ENCODE measurements around the gene KATNAL2. TPM values are rescaled to one million over a fixed set of nuclear protein-coding genes. Genes with fewer than 3 reads are reported as not detected.

KATNAL2 gene
- total RNA-seq, 1 experiment from 2014 or later = 21.7 TPM

DNA sequence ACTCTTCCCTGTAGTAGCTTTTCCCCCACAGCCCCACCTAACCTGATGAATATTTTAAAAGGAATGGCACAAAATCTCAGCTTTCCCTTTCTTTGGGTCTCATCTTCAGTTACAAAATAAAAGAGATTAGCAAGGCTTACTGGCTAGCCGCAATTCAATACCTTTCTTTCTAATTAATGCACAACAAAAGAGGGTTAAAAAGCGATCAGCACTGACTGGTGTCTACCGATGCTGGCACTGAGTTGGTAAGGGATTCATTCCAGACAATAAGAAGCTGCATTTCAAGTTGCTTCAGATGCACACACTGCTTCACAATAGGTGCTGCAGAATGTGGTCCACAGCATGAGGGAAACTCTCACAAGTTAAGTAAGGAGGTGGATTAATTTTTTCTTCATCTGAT, 191.0 kb downstream of the KATNAL2 start:
- Histone ChIP-seq H4K91ac (ENCODE audit: insufficient read length, low read depth, low read length) (no peak overlapping the region), H3K4ac (ENCODE audit: low read depth, low read length) (no peak overlapping the region), H2AK5ac (ENCODE audit: insufficient read length, low read length) (no peak overlapping the region), H3K79me2 (ENCODE audit: insufficient read depth, low read length) (no peaks in the 10 kb centered on the region), H3T11ph (ENCODE audit: low read length) (no peak overlapping the region), H3K9ac (ENCODE audit: extremely low read depth, insufficient read length, low read length) (no peak overlapping the region), H3K18ac (ENCODE audit: insufficient read length, low read depth, low read length) (no peak overlapping the region), H4K8ac (replicated peaks; ENCODE audit: insufficient read length, low read depth, low read length) (no peak overlapping the region), H2BK5ac (ENCODE audit: insufficient read length, low read length) (no peak overlapping the region), H3K23ac (ENCODE audit: insufficient read length, low read depth, low read length) (no peak overlapping the region), H3K27me3 (ENCODE audit: insufficient read depth, low read length) (no peaks in the 10 kb centered on the region), H3K14ac (ENCODE audit: insufficient read depth, low read length) (no peak overlapping the region), H4K20me1 (ENCODE audit: control insufficient read depth, insufficient read depth, insufficient read length) (no peaks in the 10 kb centered on the region), H2AFZ (ENCODE audit: low read length) (no peak overlapping the region), H3K4me1 (ENCODE audit: insufficient read depth, low read length) (no peaks in the 10 kb centered on the region), H2BK120ac (ENCODE audit: low read depth, low read length, poor library complexity, severe bottlenecking) (no peak overlapping the region), H3K27ac (ENCODE audit: insufficient read length, low read depth, low read length) (no peak overlapping the region), H3K4me2 (ENCODE audit: insufficient read depth, insufficient read length, low read length) (no peak overlapping the region), H3K79me1 (ENCODE audit: insufficient read depth, low read depth, low read length, poor library complexity, severe bottlenecking) (no peaks in the 10 kb centered on the region), H3K56ac (ENCODE audit: insufficient read length, low read depth, low read length) (no peak overlapping the region), H3K23me2 (ENCODE audit: insufficient read length, low read depth, low read length, poor library complexity, severe bottlenecking) (no peaks in the 10 kb centered on the region), H2BK20ac (ENCODE audit: low read depth, low read length, poor library complexity, severe bottlenecking) (no peak overlapping the region), H4K5ac (ENCODE audit: insufficient read length, low read depth, low read length) (no peak overlapping the region), H2BK12ac (ENCODE audit: insufficient read length, low read depth, low read length) (no peak overlapping the region), H2BK15ac (ENCODE audit: low read depth, low read length) (no peak overlapping the region), H3K9me3 (ENCODE audit: control insufficient read depth, low read depth, low read length) (no peaks in the 10 kb centered on the region)
- H3K36me3 Mint-ChIP-seq (ENCODE audit: insufficient read depth in 1 of 3, low read depth in 3 of 3) = peaks cover 9 to 41% (median 39%) of the 10 kb centered on the region in 3 experiments; a peak in 6 of 7 replicates
- peaks cover 55% of the 10 kb centered on the region in 2 experiments for H3K4me1 Mint-ChIP-seq
- no CpG with 5 or more reads among the region's 3 CpGs for WGBS (ENCODE audit: extremely low coverage, insufficient read length, low lambda C conversion rate)
- no peak for DNase-seq
- peak overlapping the region; percentile 13 to 25; a peak in 3 of 5 replicates for H3K4me3 Mint-ChIP-seq
- TF ChIP-seq, protein P1, sequence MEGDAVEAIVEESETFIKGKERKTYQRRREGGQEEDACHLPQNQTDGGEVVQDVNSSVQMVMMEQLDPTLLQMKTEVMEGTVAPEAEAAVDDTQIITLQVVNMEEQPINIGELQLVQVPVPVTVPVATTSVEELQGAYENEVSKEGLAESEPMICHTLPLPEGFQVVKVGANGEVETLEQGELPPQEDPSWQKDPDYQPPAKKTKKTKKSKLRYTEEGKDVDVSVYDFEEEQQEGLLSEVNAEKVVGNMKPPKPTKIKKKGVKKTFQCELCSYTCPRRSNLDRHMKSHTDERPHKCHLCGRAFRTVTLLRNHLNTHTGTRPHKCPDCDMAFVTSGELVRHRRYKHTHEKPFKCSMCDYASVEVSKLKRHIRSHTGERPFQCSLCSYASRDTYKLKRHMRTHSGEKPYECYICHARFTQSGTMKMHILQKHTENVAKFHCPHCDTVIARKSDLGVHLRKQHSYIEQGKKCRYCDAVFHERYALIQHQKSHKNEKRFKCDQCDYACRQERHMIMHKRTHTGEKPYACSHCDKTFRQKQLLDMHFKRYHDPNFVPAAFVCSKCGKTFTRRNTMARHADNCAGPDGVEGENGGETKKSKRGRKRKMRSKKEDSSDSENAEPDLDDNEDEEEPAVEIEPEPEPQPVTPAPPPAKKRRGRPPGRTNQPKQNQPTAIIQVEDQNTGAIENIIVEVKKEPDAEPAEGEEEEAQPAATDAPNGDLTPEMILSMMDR (conservative IDR thresholded peaks at IDR 0.05) = no peak
- no peaks in the 10 kb centered on the region for H3K9me3 Mint-ChIP-seq
- no peaks in the 10 kb centered on the region for H3K27me3 Mint-ChIP-seq (ENCODE audit: low read depth)
- H3K27ac Mint-ChIP-seq = peak overlapping the region in 2 of 3 experiments; percentile 71 to 95; a peak in 4 of 7 replicates
